Fibroblast of skin of right quadriceps (primary cell): ENCODE data around the gene PCP4L1.
"Not testable (repeated sequence)": the region's sequence is repeated elsewhere in the genome, so short reads cannot be mapped to it uniquely, and the experiment has no call there.

Source experiments
- DNase-seq: peaks from one replicate; pipeline ENCODE4 v3.0.0-alpha.2; 2013

Gene PCP4L1

DNA sequence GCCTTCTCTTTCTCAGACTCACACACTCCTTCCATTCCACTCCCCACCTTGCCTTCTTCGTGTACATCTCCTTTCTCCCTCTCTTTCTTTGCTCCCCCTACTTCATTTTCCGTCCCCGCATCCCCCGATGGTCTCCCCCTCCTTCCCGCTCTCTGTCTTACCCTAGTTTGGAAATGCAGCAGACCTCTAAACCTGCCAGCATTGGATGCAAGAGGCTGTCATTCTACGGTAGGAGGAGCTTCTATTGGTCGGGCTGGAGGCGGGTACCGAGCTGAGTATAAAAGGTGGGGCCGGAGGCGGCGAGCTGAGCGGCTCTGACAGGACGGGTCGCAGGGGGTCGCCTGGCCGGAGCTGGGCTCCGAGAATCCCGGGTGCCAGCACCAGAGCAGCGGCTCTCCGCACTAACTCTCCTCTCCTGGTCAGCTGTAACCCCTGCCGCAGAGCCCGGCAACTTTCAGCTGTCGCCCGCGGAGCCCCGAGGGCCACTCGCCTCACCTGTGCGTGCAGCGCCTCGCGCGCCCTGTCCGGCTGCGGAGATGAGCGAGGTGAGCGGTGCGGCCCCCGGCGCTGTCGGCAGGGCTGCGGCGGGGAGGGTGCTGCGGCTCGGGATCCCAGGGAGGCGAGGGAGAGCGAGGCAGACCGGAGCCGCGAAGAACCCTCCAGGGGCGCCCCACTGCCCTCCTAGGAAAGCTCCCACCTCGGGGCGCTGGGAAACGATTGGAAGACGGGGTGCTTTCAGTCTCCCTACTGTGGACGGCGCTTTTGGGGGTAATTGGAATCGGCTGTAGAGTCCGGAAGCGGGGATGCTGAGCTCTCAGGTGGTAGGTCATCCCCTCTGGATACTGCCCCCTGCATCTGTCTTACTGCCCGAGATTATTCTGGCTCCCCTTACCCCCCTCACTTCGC is at the start of gene PCP4L1:
TSS of gene PCP4L1 (plus strand) at position 307 of the 906 bp plus-strand sequence. CDS start at position 537, 230 bp downstream.
- DNase-seq = peak; percentile 44

DNA sequence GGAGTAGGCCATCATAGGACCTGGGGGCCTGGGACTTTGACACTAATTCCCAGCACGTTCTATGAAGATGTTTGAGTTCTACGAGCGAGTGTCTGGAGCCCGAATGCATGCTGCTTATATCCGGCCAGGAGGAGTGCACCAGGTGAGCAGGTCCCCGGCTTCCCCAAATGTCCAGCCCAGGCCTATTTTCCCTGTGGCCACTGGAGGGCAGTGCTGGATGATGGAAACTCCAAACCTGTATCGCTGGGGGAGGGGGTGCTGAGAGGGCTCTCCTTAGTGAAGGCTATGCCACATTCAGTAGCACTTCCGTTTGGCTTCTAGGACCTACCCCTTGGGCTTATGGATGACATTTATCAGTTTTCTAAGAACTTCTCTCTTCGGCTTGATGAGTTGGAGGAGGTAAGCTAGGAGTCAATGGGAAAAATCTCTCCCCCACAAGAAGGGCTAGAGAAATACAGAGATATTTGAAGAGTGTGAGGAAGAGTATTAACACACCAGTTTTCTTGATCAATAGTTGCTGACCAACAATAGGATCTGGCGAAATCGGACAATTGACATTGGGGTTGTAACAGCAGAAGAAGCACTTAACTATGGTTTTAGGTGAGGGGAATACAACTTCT is 48.6 kb upstream of the PCP4L1 start:
- peak; percentile 64 for DNase-seq

DNA sequence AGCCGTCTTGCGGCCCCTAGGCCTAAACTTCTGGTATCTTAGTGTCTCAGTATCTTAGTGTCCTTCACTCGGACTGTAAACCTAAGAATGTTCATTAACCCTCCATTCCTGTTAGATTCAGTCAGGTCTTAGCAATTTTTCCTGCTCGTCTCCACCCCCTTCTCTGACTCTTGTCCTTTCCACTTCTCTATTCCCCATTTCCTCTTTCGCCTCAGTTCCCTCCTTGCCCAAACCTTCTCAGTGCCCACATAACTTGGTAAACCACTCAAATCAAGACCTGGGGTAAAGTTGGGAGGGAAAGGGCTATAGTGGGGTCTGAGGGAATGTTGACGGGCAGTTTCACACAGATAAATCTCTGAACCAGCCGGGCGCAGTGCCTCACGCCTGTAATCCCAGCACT is 44.2 kb upstream of the PCP4L1 start:
- no peak for DNase-seq

DNA sequence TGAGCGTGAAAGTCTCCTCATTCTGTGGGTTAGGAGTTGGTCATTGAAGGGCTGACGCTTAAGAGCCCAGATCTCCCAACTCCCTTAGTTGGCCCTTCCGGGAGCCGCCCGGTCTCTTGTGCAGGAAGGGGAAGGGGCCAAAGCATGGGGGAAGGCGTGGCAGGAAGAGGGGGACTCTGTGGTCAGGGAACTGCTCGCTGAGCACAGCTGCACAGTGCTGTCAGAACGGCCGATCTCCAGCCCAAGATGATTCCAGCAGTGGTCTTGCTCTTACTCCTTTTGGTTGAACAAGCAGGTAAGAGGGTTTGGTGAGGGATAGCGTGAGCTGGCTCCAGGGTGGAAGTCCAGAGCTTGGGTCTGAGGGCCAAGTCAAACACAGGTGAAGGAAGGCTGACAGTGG is 43.5 kb upstream of the PCP4L1 start, which contains the start of gene FCER1G:
TSS of gene FCER1G (plus strand) at position 220 of the 400 bp plus-strand sequence. CDS start at position 247, 27 bp downstream.
- no peak for DNase-seq

DNA sequence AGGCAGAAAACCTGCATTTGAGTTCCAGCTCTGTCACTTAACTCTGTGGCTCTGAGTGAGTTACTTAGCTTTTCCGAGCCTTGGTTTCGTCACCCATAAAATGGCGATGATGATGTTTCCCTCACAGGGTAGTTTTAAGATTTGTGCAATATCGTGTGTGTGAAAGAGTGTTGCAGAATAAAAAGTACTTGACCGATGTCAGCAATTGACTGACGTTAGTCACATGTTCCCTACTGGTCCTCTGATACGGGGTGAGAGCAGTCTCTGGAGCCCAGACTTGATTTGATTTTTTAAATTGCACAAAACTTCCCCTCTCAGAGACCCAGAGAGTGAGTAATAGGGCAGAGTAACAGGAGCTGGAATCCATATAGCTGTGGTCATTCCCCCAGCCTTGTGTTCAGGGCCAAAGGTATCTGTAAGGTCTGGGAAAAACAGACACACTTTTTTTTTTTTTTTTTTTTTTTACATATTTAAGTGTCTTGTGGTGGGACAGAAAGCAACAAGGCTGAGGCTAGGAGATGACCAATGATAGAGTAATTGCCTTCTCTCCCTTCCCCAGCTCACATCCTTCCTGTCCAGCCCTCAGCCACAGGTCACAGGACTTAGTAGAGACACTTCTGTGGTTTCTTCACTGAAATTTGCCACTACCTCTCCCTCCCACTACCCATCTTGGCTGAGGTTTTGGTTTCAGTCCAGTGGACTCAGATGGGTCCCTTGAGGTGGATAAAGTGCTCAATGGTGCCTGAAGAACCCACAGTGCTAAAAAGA is 41.4 kb upstream of the PCP4L1 start:
- DNase-seq = peak; percentile 50

DNA sequence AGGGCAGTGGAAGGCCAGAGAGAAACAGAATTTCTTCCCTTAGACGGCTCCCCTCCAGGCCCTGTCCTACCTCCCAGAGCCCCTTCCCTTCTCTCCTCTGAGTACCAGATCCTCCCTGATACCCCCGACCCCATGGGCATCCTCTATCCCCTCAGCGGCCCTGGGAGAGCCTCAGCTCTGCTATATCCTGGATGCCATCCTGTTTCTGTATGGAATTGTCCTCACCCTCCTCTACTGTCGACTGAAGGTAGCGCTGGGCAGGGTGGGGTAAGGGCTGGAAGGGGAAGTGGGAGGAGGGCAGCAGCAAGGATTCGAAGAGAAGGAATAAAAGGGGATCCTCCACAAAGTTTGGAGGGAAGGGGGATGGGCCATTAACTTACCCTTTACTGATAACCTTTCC is 40.7 kb upstream of the PCP4L1 start:
- no peak for DNase-seq

DNA sequence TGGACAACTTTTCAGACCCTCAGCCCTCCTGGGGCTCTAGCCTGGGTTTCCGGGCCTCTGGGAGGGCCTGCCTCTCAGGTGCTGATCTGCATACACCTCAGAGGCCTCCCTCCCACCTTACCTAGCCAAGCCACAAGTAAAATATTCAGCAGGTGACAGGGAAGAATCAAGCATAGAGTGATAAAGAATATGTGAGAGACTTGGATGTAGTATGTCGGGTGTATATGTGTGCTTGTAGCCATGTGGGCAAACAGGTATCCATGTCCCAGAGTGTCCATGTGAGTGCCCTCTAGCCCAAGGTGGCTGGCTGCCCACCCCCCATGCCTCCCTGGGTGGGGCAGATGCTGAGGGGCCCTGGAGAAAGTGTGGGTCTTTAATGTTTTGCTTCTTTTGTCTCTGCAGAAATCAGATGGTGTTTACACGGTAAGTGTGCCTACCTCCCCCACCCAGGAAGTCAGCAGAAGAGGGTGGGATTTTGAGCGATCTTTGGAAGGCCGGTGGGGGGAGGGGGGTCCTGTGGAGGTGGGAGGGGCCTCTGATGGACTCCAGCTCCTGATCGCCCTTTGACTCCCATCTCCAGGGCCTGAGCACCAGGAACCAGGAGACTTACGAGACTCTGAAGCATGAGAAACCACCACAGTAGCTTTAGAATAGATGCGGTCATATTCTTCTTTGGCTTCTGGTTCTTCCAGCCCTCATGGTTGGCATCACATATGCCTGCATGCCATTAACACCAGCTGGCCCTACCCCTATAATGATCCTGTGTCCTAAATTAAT is 40.1 kb upstream of the PCP4L1 start:
- no peak for DNase-seq

DNA sequence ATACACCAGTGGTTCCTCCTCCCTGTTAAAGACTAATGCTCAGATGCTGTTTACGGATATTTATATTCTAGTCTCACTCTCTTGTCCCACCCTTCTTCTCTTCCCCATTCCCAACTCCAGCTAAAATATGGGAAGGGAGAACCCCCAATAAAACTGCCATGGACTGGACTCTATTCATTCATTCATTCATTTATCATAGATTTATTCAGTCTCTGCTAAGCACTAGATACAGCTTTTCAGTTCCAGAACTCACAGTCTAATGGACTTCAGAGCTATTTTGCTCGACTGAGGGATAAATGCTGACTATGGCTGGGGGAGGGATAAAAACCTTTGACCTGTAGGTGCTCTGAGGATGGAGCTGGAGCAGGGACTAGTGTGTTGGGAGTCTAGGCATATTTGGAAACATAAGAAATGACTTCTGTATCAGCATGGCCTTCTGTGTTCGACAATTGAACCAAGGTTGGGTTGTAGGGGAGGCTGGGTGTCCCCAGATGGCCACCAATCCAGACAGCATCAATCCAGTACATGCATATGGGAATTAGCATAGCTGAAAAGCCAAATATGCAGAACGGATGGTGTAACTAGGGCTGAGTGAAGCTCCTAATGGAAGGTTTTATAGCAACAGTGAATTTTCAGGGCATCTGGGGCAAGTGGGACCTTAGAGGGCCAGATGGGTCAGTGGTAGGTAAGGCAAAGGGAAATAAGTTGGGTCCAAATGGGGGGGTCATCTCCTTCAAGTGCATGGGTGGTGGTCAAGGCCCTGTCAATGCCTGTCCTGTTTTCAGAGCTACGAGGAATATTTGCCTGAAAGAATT is 39.3 kb upstream of the PCP4L1 start:
- no peak for DNase-seq

DNA sequence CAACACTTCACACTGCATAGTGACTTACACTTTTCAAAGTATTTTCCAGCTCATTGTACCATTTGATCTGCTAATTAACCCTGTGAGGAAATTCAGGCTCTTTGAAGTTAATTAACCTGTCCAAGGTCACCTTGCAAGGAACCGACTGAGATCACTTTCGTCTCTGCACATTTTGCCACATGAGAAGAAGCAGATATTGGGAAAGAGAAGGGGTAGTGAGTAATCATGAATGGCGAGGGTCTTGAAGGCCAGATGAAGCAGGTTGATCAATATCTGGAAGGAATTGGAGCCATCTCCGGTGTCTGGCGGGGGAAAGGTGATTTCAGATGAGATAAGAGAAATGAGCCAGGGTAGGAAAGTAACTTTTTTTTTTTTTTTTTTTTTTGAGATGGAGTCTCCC is 38.5 kb upstream of the PCP4L1 start:
- DNase-seq = no peak

DNA sequence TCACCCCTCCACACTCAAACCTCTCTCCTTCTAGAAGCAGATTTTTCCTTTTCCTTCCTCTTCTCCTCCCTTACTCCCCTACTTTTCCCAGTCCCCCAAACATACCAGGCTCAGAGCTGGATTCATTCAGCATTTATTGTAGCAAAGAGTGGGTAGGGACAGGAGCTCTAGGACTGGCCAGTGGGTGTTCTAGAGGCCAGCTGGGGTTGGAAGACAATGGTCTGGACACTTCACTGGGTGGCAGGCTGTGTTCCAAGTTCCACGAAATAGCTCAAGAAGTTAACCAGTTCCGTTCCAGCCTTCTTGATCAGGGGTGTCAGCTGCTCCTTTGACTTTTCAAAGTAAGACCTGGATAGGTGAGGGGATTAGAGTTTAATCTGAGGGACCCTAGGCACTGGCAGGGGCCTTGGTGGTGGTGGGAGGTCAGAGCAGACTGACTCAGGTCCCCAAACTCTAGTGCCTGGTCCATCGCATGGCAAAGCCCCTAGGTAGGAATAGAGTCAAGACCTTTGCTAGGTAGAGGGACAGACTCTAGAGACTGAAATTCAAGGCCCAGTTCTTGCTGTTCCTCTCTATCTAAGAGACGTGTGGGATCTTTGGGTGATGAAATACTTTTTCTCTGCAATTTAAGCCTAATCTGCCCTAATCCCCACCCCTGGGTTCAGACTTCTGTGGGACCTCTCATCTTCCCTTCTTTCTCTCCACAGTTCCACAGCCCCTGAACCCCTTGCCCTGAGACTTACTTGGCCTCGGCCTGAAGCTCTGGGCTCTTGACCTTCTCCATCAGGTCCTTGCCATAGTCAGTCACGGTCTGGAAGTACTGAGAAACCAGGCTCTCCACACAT is 36.1 kb upstream of the PCP4L1 start:
- no peak for DNase-seq

DNA sequence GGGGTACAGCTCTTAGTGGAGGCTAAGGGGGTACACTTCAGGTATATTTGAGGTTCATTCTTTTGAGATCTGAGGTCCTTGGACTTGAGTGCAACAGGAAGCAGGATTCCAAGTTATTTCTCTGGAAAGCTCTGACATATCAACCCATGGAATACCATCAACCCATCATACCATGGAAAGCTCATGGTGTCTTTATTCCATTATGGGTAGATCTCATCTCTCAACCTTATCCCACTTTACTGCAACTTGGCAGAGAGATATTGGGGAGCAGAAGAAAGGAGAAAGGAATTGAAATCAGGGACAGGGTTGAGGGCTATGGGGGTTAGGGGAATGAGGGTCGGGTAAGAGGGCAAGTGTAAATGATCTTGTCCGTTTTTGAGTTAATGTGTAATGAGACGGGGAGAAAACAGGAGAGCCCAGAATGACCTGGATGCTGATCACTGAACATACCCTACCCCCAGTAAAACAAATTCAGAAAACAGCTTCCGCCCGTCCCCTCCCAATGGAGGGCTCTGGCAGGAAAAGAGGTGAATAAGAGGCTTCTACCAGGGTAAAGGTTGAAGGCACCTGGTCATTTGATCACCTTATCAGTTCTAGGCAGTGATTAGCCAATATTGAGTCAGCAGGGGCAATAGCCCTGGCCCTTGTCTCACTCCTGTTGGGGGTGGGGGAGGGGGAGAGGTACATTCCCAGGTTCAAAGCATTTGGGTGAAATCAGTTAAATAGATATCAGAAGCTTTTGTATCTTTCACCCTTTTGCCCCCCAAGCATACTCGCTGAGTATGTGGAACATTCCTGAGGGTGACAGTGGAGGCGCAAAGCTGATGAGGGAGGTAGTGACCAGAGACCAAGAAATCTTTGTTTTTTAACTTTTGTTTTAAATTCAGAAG is 34.5 kb upstream of the PCP4L1 start:
- no peak for DNase-seq

DNA sequence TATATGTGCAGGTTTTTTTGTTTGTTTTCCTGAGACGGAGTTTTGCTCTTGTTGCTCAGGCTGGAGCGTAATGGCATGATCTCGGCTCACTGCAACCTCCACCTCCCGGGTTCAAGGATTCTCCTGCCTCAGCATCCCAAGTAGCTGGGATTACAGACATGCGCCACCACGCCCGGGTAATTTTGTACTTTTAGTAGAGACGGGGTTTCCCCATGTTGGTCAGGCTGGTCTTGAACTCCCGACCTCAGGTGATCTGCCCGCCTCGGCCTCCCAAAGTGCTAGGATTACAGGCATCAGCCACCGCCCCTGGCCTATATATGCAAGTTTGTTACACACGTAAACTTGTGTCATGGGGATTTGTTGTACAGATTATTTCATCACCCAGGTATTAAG is 33.9 kb upstream of the PCP4L1 start:
- DNase-seq = not testable (repeated sequence)

DNA sequence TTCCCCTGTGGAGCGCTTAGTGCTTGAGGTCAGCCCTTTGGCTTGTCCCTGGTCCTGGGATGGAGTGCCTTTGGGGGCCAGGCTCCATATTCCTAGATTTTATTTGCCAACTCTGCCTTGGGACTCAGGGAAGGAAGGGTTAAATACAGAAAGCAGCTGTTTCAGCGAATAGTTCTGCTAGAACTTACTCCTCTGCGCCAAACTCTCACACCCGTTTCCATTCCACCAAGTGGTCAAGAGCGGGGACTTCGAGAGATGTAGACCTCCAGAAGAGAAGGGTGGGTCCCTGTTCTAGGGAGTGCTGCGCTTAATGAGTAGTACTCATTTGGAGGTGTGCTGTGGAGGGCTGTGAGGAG is 33.4 kb upstream of the PCP4L1 start:
- no peak for DNase-seq

DNA sequence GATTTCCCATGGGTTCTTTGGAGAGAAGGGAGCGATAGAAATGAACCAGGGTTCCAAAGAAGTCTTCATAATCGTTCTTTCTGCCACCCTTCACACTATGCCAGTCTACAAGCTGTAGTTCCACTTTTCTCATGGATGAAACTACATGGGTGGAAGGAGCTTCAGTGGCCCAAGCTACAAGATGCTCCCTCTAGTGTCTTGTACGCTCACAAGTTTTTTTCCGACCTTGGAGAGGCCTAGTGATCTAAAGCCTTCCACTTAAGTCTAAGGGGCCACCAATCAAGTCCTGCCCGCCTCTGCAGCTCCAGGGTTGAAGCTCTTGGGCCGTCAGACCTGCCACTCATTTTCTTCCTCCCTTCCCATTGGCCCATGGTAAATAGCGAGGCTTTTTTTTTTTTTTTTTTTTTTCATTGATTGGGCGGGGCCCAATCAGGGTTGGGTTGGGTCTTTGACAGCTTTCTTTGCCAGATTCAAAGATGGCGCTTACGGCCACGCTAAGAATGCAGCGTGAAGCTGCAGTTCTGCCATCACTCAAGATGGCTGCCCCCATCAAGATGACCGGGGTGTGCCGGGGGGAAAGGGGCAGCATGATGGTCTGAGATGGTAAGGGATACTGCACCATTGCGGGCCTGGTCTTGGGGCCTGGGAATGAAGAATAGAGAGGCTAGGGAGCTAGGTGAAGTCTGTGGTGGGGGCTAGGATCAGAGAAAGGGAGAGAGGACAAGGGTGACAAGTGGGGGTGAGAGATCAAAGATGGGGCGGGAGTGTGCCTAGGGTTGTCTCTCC is 32.8 kb upstream of the PCP4L1 start, which contains the start of gene TOMM40L:
TSS of gene TOMM40L (plus strand) at position 527 of the 786 bp plus-strand sequence. CDS start 430 bp downstream, outside the sequence.
- DNase-seq = peak; percentile 100

DNA sequence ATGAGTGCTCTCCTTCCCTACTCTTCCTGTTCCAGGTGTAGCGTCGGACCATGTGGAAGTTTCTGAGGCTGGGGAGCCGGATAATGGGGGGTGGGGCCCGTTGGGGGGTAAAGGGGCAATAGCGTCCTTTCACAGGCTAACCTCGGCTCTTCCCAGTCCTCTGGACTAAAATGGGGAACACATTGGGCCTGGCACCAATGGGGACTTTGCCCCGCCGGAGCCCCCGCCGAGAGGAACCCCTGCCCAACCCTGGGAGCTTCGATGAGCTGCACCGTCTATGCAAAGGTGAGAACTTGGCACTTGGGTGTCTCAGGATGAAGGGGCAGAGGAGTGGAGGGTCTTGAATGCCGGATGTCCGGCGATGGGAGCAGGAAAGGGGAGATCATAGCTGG is 32.2 kb upstream of the PCP4L1 start:
- DNase-seq = no peak

DNA sequence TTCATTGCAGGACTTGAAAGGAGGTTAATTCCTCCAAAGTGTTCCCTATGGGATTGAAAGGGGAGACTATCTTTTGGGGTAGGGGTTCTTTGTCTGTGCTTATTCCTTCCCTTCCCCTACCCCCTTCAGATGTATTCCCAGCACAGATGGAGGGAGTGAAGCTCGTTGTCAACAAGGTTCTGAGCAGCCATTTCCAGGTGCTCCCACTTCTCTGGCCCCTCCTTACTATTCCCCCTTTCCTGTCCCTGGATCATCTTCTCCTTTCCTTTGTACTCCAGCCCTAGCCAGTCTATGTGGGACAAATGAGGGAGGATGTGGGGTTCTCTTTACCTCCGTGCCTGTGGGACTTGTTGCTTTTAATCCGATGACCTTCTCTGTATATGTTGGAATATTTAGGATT is 31.8 kb upstream of the PCP4L1 start:
- DNase-seq = no peak

DNA sequence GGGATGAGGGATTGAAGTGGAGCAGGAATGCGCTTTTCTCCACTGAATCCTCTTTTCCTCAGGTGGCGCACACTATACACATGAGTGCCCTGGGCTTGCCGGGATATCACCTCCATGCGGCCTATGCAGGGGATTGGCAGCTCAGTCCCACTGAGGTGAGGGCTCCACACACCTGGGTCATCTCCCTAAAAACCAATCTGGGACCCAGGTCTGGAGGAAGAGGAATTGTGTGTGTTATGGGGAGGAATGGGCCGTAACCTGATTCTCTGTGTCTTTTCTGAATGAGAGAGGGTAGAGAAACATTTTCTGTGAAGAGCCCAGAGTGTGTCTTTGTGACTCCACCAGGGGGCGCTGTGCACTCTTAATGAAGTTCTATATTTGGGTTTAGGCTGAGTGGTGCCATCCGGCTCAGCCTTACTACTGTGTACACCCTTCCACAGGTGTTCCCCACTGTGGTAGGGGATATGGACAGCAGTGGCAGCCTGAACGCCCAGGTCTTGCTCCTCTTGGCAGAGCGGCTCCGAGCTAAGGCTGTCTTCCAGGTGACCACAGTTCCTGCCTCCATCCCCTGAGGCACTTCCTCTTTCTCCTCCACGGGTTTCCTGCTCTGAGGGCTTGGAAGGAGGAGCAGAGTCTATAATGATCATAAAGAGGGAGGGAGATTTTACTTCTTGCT is 31.2 kb upstream of the PCP4L1 start:
- DNase-seq = peak; percentile 66

DNA sequence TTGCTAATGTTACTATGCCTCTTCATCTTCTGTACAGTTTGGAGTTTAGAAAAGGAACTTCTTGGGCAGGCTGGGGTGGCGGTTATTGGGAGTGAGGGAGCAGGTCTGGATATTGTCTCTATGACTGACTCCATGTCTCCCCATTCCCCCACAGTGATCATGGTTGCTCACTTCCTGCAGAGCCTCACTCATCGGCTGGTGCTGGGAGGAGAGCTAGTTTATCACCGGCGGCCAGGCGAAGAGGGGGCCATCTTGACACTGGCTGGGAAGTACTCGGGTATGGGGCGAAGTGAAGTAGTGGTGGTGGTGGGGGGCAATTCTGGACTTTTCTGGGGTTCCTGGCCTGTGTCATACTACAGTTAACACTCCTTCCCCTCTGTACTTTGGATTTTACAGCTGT is 30.5 kb upstream of the PCP4L1 start:
- DNase-seq = no peak
